ENCODE results near the gene KRTAP10-1.

KRTAP10-1 gene

DNA sequence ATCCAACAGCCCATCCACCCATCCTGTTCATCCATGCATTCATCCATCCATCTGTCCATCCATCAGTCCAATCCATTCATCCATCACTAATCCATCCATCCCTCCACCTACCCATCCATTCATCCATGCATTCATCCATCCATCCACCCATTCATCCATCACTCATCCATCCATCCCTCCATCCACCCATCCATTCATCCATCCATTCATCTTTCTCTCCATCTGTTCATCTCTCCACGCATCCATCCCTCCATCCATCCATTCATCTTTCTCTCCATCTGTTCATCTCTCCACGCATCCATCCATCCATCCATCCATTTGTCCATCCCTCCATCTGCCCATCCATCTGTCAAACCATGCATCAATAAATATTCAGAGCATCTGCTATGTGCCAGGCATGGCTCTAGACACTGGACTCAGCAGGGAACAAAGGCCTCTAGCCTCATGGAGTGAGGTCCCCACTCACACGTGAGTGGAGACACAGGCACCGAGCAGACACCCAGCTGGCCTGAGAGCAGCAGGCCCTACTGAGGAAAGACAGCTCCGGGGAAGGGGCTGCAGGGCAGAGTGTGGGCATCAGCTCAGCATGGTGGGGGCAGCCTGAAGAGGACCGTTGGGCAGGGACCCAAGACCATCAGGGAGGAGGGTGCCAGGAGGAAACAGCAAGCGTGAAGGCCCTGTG is 9.6 kb downstream of the KRTAP10-1 start:
- TF ChIP-seq, protein P1, sequence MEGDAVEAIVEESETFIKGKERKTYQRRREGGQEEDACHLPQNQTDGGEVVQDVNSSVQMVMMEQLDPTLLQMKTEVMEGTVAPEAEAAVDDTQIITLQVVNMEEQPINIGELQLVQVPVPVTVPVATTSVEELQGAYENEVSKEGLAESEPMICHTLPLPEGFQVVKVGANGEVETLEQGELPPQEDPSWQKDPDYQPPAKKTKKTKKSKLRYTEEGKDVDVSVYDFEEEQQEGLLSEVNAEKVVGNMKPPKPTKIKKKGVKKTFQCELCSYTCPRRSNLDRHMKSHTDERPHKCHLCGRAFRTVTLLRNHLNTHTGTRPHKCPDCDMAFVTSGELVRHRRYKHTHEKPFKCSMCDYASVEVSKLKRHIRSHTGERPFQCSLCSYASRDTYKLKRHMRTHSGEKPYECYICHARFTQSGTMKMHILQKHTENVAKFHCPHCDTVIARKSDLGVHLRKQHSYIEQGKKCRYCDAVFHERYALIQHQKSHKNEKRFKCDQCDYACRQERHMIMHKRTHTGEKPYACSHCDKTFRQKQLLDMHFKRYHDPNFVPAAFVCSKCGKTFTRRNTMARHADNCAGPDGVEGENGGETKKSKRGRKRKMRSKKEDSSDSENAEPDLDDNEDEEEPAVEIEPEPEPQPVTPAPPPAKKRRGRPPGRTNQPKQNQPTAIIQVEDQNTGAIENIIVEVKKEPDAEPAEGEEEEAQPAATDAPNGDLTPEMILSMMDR (IDR thresholded peaks at IDR 0.05; ENCODE audit: insufficient read depth, low read depth, low read length, missing control alignments) = no peak
- DNase-seq (ENCODE audit: low read depth) = no peak
- H3K4me3 ChIP-seq (ENCODE audit: low read depth, low read length) = no peak overlapping the region

DNA sequence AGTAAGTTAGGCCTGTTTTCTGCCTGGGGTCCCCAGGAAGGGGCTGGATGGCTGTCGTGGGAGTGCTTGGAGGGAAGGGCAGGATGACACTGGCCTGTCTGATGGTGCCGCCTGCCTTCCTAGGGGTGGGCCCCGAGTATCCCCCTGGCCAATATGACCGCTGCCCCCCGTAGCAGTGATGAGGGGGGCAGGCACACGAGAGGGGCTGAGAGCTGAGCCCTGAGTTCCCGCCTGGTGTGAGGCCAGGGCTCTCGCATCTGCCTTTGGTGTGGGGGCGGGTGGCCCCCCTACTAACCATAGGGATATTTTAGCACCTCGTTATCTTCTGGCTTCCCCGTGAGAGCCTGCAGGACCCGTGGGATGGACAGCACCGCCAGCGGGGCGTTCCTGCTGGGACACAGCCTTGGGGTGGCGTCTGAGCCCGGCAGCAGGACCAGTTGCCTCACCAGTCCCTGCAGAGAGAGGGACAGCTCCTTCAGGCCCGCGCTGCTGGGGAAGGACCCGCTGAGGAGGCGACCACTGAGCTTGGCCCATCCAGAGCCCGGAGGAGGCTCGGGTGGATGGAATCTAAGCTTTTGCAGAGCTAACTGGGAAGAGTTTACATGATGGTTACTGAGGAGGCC is 10.4 kb downstream of the KRTAP10-1 start:
- no peak overlapping the region for H3K4me3 ChIP-seq (ENCODE audit: low read depth, low read length)
- no peak for DNase-seq (ENCODE audit: low read depth)
- TF ChIP-seq, protein P1 (IDR thresholded peaks at IDR 0.05; ENCODE audit: insufficient read depth, low read depth, low read length, missing control alignments) = no peak

DNA sequence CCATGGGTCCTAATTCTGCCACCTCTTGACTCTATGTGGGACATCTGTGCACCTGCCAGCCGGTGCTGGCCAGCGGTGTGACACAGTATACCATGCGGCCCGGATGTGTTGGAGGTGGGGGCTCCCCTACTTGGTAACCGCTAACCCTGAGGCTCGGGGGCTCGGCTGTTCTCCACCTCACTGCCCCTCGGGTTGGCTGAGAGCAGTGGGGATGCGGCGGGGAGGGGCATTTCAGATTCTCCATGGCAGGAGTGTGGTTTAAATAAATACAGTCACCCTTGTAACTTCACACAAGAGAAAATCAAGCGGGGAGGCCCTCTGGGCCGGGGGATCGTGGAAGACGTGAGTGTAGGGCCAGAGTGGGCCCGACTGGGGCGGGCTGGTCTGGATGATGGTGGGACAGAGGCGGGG is 11.0 kb downstream of the KRTAP10-1 start:
- no peak overlapping the region for H3K4me3 ChIP-seq (ENCODE audit: low read depth, low read length)
- no peak for DNase-seq (ENCODE audit: low read depth)
- TF ChIP-seq, protein P1 (IDR thresholded peaks at IDR 0.05; ENCODE audit: insufficient read depth, low read depth, low read length, missing control alignments) = no peak

DNA sequence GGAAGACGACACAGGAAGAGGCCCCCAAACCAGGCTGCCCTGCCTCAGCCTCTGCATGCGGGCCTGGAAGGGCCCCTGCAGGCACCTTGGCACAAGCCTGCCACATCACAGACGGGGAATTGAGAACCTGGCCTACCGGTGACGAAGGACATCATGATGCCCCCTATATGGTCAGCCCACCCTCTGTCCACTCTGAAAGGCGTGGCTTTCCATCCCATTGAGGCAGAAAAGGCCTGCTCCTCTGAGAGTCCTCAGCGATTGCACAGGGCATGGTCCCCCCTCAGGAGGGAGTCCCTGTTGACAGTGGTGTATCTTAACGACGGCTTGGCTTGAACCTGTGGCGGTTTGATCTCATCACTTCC is 11.4 kb downstream of the KRTAP10-1 start:
- DNase-seq (ENCODE audit: low read depth) = no peak
- TF ChIP-seq, protein P1 (IDR thresholded peaks at IDR 0.05; ENCODE audit: insufficient read depth, low read depth, low read length, missing control alignments) = no peak
- H3K4me3 ChIP-seq (ENCODE audit: low read depth, low read length) = no peak overlapping the region

DNA sequence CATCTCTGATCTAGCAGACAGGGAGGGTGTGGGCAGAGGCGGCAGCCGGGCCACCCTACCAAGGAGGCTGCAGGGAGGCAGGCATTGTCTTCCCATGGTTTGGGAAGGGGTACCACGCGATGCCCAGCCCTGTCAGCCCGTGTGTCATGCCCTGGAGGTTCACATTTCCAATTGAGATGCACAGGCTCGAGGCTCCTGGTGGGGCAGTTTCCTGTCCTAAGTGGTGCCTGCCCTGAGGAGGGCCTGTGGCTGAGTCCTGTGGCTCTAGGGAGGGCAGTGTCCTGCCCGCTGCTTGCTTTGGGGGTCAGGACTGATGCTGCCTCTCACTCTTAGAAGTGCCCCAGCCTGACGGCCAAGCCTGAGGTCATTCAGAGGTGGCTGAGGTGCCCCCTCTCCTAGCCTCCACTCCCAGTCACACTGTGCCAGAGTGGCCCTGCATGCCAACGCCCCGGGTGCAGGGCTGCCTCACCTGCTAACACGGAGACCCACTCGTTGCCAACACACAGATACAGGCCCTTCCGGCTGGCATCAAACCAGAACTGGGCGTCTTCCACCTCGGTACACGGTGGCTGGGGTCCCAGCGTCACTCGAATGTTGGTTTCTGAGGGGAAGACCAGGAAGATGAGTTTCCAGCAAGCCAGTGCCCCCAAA is 11.9 kb downstream of the KRTAP10-1 start:
- TF ChIP-seq, protein P1 (IDR thresholded peaks at IDR 0.05; ENCODE audit: insufficient read depth, low read depth, low read length, missing control alignments) = no peak
- H3K4me3 ChIP-seq (ENCODE audit: low read depth, low read length) = no peak overlapping the region
- no peak for DNase-seq (ENCODE audit: low read depth)

DNA sequence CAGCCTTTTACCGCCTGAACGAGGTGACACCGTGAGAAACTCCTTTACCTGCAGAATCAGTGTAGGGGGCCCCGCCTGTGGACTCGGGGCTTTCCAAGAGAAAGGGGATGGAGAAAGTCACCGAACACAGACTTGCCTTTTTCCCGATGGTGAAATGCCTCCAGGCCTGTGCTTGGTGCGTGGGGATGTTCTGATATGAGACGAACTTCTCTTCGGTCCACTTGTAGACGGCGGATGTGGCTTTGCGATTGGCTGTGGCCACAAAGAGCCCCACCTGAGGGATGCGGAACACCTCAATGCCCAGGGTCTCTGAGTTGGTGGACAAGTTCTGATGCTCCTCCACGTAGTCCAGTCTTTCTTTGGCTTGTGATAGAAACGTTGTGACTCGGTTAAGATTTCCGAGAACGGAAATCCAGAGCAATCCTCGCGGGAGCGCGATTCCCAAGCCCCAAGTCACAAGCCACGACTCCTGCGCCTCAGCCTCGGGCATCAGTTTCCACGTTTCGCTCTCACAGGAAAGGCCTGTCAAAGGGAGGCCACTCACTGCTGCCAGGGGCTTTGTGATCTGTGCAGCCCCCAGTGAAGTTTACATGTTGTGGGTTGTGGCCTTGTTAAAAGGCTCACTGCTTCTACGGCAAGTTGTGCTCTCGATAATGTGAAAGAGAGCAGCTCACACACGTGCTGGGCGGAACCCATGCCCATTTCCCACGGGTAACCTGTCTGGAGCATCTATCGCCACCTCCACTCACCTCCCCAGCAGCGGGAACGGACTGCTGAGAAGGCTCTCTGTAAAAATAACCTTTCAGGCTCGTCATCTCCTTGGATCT is 12.6 kb downstream of the KRTAP10-1 start:
- DNase-seq (ENCODE audit: low read depth) = no peak
- no peak overlapping the region for H3K4me3 ChIP-seq (ENCODE audit: low read depth, low read length)
- TF ChIP-seq, protein P1 (IDR thresholded peaks at IDR 0.05; ENCODE audit: insufficient read depth, low read depth, low read length, missing control alignments) = no peak

All from GM12865 (cell line).